ENCODE measurements around the gene DAD1.
A peak's percentile ranks its signal among the peaks of the same experiment; 100 is the strongest.
"Not testable (repeated sequence)": the region's sequence is repeated elsewhere in the genome, so short reads cannot be mapped to it uniquely, and the experiment has no call there.

The DAD1 gene

DNA sequence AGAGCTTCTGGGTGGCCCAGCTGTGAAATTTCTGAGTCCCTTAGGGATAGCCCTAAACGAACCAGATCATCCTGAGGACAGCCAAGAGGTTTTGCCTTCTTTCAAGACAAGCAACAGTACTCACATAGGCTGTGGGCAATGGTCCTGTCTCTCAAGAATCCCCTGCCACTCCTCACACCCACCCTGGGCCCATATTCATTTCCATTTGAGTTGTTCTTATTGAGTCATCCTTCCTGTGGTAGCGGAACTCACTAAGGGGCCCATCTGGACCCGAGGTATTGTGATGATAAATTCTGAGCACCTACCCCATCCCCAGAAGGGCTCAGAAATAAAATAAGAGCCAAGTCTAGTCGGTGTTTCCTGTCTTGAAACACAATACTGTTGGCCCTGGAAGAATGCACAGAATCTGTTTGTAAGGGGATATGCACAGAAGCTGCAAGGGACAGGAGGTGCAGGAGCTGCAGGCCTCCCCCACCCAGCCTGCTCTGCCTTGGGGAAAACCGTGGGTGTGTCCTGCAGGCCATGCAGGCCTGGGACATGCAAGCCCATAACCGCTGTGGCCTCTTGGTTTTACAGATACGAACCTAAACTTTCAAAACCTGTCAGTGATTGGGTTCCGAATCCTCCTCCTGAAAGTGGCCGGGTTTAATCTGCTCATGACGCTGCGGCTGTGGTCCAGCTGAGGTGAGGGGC, 38.9 kb downstream of the DAD1 start:
- peak; percentile 5 for DNase-seq

DNA sequence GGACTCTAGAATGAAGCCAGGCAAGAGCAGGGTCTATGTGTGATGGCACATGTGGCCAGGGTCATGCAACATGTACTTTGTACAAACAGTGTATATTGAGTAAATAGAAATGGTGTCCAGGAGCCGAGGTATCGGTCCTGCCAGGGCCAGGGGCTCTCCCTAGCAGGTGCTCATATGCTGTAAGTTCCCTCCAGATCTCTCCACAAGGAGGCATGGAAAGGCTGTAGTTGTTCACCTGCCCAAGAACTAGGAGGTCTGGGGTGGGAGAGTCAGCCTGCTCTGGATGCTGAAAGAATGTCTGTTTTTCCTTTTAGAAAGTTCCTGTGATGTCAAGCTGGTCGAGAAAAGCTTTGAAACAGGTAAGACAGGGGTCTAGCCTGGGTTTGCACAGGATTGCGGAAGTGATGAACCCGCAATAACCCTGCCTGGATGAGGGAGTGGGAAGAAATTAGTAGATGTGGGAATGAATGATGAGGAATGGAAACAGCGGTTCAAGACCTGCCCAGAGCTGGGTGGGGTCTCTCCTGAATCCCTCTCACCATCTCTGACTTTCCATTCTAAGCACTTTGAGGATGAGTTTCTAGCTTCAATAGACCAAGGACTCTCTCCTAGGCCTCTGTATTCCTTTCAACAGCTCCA, 39.6 kb downstream of the DAD1 start:
- DNase-seq = no peak

DNA sequence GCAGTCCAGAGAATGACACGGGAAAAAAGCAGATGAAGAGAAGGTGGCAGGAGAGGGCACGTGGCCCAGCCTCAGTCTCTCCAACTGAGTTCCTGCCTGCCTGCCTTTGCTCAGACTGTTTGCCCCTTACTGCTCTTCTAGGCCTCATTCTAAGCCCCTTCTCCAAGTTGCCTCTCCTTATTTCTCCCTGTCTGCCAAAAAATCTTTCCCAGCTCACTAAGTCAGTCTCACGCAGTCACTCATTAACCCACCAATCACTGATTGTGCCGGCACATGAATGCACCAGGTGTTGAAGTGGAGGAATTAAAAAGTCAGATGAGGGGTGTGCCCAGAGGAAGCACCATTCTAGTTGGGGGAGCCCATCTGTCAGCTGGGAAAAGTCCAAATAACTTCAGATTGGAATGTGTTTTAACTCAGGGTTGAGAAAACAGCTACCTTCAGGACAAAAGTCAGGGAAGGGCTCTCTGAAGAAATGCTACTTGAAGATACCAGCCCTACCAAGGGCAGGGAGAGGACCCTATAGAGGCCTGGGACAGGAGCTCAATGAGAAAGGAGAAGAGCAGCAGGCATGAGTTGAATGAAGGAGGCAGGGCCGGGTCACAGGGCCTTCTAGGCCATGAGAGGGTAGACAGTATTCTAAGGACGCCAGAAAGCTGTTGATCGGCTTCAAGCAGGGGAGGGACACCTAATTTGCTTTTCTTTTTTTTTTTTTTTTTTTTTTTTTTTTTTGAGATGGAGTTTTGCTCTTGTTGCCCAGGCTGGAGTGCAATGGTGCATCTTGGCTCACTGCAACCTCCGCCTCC, 40.9 kb downstream of the DAD1 start:
- peak; percentile 43 for DNase-seq

GRCh38 chr14:22547313-22547947, 41.6 kb downstream of the DAD1 start:
- no peak for DNase-seq

GRCh38 chr14:22546722-22547071, 42.3 kb downstream of the DAD1 start:
- no peak for DNase-seq

GRCh38 chr14:22545842-22546721, 42.9 kb downstream of the DAD1 start:
- no peak for DNase-seq

GRCh38 chr14:22544881-22545420, 44.1 kb downstream of the DAD1 start:
- DNase-seq = no peak

DNA sequence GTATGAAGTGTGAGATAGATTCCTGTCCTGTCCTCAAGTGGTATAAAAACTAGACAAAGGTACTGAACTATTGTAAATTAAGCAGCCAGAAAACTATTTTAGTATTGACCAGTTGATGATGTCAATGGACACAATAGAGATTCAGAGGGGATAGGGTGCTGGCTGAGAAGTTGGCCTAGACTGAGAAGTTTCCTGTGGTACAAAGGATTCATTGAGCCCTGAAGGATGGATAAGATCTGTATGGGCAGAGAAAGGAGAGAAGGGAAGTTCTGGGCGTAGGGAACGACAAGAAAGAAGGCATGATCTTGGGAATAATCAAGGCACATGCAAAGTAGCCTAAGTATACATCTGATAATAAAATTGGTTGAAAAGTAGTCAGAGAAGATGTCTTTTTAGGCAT, 44.6 kb downstream of the DAD1 start:
- DNase-seq = no peak

- DNase-seq = not testable (repeated sequence)
Observed at GRCh38 chr14:22543570-22544357, 45.3 kb downstream of the DAD1 start.

DNA sequence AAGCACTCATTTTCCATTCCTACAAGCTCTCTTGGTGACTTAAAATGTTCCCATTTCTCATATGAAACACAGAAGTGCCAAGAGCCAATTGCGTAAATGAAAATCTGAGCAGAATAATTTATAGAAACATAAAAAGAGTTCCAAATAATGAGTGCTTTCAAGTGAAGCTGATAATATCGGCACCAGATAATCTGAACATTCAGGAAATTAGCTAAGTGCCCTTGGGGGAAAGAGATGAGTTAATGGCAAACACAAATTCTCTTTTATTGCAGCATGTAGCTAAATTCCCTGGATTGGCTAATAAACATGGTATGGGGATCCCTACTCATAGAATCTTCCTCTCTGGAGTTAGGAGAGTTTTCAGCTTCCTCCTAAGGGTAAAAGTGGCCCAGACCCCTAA, 46.7 kb downstream of the DAD1 start:
- no peak for DNase-seq

GRCh38 chr14:22541721-22542120, 47.3 kb downstream of the DAD1 start:
- no peak for DNase-seq

DNA sequence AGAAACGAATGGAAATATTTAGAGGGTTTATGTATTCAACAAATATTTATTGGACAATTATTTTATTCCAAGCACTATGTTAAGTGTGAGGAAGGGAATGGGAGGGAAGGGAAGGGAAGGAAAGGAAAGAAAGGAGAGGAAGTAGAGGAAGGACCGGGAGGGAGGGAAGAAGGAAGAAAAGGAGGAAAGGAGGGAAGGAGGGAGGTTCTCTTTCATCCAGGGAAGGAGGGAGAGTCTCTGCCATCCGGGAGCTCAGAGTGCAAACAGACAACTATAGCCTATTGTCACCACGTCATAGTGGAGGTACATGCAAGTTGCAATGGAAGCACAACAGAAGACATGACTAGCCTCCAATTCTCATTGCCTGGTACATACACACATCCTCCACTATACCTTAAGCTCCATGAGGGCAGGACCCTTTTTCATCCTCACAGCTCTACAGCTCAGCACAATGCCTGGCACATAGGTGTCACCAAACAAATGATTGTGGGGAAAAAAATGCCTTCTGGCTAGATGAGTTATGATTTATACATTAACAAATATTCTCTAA, 48.1 kb downstream of the DAD1 start:
- DNase-seq = no peak

- no peak for DNase-seq
Observed at GRCh38 chr14:22540293-22540692, 48.7 kb downstream of the DAD1 start.

- no peak for DNase-seq
Observed at GRCh38 chr14:22539831-22540230, 49.2 kb downstream of the DAD1 start.

DNA sequence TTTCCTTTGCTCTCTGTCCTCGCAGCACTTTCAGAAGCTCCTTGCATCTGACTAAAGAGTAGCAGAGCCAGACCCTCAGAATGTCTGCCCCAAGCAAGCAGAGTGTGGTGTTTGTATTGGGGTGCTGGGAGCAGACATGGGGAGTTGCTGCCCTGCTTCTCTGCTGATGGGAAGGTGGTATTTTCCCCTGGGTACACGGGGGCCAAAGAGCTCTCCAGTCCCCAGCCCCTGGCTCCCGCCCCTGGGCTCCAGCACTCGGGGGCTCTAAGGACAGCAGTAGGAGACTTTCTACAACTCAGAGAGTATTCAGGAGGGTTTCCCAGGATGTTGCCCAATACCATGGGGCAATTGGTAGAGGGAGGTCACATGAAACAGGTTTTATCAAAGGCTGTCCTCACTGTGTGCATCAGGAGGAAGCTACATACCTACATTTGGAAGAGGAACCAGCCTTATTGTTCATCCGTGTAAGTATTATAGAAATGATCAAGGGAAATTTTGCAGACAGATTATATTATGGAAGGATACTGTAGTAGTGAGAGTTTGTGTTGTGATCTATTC, 50.3 kb downstream of the DAD1 start:
- no peak for DNase-seq

DNA sequence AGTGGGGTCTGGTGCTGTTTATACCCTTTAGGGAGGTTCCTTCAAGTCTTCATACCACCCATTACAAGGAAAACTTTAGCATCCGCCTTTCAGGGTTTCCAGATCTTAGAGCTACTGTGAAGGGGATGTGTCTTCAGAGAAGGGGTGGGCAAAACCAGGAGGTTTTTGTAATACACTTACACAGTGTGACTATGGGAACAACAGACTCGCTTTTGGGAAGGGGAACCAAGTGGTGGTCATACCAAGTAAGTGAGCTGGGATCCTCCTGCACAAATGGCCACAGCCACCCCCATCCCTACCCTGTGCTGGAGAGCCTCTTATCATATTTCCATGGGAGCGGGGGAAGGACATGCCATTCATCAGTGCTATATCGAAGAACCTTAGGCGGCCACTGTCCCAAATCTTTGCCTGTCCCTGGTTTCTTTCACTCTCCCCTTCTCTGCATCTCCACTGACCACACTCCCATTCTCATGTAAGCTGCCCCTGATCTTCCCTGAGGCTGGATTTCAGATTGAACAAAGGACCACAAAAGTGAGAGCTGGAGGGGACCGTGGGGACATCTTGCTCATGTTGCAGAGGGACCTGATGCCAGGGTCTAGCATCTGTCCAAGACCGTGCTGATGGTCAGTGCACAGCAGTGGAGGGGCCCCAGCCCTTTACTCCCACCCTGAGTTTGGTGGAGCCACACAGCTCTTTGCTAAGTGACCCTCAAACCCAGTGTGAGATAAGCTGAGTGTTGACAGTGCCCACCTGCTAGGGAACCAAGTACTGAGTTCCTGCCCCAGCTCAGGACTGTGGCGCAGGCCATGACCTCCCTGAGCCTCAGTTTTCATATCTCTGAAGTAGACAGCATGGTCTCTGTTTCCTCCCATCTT, 51.4 kb downstream of the DAD1 start:
- no peak for DNase-seq

- no peak for DNase-seq
Observed at GRCh38 chr14:22536853-22537338, 52.1 kb downstream of the DAD1 start.

DNA sequence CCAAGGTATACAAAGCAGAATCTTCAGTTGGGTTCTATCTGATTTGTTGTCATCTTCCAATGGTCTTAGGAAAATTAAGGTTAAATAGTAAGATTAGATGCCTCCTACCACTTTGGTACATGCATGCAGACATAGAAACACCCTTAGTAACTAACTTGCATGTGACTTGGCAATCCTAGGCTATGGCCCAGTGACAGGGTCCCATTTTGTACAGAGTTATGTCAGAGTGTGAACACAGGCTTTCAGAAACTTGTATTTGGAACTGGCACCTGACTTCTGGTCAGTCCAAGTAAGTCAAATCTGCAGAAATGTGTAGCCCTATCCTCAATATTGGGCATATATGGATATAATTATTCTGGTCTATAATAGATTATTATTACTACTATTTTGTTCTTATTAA, 53.1 kb downstream of the DAD1 start:
- DNase-seq = no peak

DNA sequence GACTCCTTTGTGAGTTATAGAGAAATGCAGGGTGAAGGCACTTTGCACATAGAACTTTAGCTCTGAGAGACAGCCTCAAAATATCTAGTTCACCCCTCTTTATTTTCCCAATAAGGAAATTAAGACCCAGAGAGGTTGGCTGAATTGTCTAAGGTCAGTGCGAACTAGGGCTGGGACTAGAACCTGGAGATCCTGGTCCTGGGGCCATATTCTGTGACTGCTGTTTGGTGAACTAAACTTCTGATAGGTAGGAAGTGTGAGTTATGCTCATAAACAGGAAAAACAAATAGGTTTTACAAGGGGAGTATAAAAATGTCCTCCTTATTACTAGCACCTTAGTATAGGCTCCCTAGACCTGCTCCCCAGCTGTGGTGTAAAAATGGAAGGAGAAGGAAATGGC, 53.9 kb downstream of the DAD1 start:
- no peak for DNase-seq

DNA sequence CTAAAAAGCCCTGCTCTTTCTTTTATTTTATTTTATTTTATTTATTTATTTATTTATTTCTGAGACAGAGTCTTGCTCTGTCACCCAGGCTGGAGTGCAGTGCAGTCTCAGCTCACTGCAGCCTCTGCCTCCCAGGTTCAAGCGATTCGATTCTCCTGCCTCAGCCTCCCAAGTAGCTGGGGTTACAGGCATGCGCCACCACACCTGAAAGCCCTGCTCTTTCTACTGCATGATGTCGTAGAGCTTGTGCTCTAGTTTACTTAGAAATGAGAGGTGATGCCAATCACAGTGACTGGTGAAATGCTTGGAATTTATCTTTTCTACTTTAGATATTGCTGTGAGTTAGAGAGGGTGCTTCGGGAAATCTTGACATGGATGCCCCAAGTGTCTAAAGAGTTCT, 54.5 kb downstream of the DAD1 start:
- DNase-seq = no peak
